Aorta (tissue), 5 donors: ENCODE measurements around the gene PTPRR. TPM values are rescaled to one million over a fixed set of nuclear protein-coding genes. Genes with fewer than 3 reads are reported as not detected.

Source experiments
- ATAC-seq: fragments of 200-7000 bp; cut with Tn5 transposase; one replicate; pipeline ENCODE4 v1.9.1; 2022; ENCODE audit warnings: moderate library complexity; ENCODE audit not compliant: low FRiP score
- DNase-seq, 2 donors: peaks; one replicate each; pipeline ENCODE4 v3.0.0-alpha.2; 2020
- H3K27ac ChIP-seq, 2 donors: one replicate each; pipeline ENCODE4 v1.5.1; 2013; ENCODE audit warnings: low read length in 2 of 2, mild to moderate bottlenecking in 2 of 2, moderate library complexity in 2 of 2, control low read depth in 1 of 2, inconsistent platforms in 1 of 2, low read depth in 1 of 2
- H3K27me3 ChIP-seq, 2 donors: one replicate each; pipeline ENCODE4 v1.6.1; 2013; ENCODE audit warnings: control low read depth in 1 of 2, low read length in 1 of 2, mild to moderate bottlenecking in 1 of 2, moderate library complexity in 1 of 2; ENCODE audit not compliant: insufficient read depth in 2 of 2, control insufficient read depth in 1 of 2
- H3K36me3 ChIP-seq, 2 donors: one replicate each; pipeline ENCODE4 v1.6.1; 2013; ENCODE audit warnings: control low read depth in 1 of 2, low read length in 1 of 2, mild to moderate bottlenecking in 1 of 2; ENCODE audit not compliant: insufficient read depth in 2 of 2, control insufficient read depth in 1 of 2
- H3K4me1 ChIP-seq, 2 donors: one replicate each; pipeline ENCODE4 v1.6.1; 2013; ENCODE audit warnings: low read length in 2 of 2, control low read depth in 1 of 2, mild to moderate bottlenecking in 1 of 2, moderate library complexity in 1 of 2; ENCODE audit not compliant: insufficient read depth in 2 of 2, control insufficient read depth in 1 of 2
- H3K4me3 ChIP-seq, 2 donors: one replicate each; pipeline ENCODE4 v1.5.1; 2013; ENCODE audit warnings: low read length in 2 of 2, control low read depth in 1 of 2, mild to moderate bottlenecking in 1 of 2
- H3K9me3 ChIP-seq: one replicate; pipeline ENCODE4 v1.6.1; 2013; ENCODE audit warnings: mild to moderate bottlenecking, low read length; ENCODE audit not compliant: control insufficient read depth
- whole genome bisulfite sequencing, 2 donors: extraction: QIAGEN DNeasy Blood & Tissue Kit; methylation state at CpG; one replicate each; pipeline ENCODE4 v1.1.7; 2013; 5-methylcytosine and 5-hydroxymethylcytosine counted together
- intact Hi-C, 2 donors: fragments of 100-400 bp; cut with DNase I; formaldehyde crosslinking; loops; one replicate each; pipeline versions ENCODE4 v1.14.2 to v1.15.0; 2022
- polyA plus RNA-seq, 2 donors: library from polyadenylated mRNA; stranded (reverse); fragments of 200-250 nt; gene quantifications; one replicate each; pipeline ENCODE4 v1.2.3, GENCODE V29; 2013
- total RNA-seq, 2 donors: library from RNA; stranded (reverse); fragmentation: NEBNext Ultra II Directional; extraction: Animal tissue kit (Norgen Biotek cat#: 25700); gene quantifications; one replicate each; pipeline ENCODE4 v1.2.1, GENCODE V29; 2021
- donor health status: healthy with polysubstance abuse.
- donor health status: Bipolar disorder and iron deficiency.
- donor health status: DM: no; HTN: no; CAD: no.
- donor health status: DM: no; HTN: no; CAD: no.
- donor health status: DM: yes; HTN: yes; CAD: no.

PTPRR gene
- total and polyA plus RNA-seq, 4 donors = 0.23 to 1.8 (median 0.47) TPM

DNA sequence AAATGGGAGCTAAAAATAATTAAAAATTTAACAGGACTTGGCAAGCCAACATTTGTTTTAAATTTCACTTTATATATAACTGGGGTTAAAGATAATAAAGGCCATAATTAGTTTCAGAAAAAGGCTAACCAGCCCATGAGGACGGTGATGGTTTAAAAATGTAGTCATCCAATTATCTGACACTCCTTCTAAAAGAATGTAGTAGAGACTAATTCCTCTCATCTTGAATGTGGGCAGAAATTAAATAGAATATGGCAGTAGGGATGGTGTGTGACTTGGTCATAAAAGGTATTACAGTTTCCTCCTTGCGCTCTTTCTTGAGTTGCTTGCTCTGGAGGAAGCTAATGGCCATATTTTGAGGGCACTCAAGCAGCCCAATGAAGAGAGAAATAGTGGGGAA lies 234.2 kb downstream of the PTPRR start:
- H3K9me3 ChIP-seq = peaks cover 2% of the 10 kb centered on the region
- H3K4me1 ChIP-seq = no peaks in the 10 kb centered on the region
- H3K27ac ChIP-seq = no peak overlapping the region
- DNase-seq (no peak), ATAC-seq (no peak)
- 78 to 87% methylated on average over 2 of the region's 2 CpGs for WGBS, 2 donors
- H3K36me3 ChIP-seq = no peaks in the 10 kb centered on the region
- no peaks in the 10 kb centered on the region for H3K27me3 ChIP-seq
- H3K4me3 ChIP-seq = no peak overlapping the region
- intact Hi-C loops = no loop called here

DNA sequence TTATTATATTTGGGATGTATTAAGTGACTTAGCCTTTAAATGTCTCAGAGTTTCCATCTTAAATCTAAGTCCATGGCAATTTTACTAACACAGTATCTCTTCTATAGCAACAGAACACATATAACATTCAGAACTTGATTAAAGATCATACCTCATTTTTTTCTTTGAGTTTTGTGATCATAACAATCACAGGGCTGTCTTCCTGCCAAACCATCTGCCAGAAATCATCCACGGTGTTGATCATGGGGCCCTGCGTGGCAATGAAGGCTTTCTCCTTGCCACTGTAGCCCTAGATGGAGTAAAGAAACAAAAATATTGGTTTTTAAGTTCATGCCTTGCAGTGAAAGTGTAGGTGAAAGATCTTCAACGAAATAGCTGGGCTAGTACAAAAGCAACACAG lies 236.6 kb downstream of the PTPRR start:
- peaks cover 2% of the 10 kb centered on the region for H3K9me3 ChIP-seq
- H3K27me3 ChIP-seq = no peaks in the 10 kb centered on the region
- H3K4me1 ChIP-seq = no peaks in the 10 kb centered on the region
- H3K36me3 ChIP-seq = no peaks in the 10 kb centered on the region
- 80 to 84% methylated on average over 3 of the region's 3 CpGs for WGBS, 2 donors
- ATAC-seq (no peak), DNase-seq (no peak)
- H3K4me3 ChIP-seq = no peak overlapping the region
- intact Hi-C loops = no loop called here
- no peak overlapping the region for H3K27ac ChIP-seq

DNA sequence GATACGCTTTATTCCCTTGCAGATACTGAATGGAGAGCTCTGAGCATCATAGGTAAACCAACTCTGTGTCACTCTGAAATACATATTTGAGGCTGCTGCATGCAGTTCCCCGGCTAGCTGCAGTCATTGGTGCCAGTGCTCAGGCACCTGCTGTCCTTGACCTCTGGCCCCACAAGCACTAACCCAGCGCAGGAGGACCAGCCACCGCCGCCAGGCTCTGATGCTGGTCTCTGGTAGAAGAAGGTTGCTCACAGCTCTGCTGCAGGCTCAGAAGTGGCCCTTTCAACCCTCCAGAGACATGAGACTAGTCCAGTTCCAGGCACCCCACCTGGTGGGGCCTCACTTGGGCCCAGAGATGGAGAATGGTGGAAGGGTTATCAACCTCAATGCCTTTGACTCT lies 248.8 kb downstream of the PTPRR start:
- 96 to 97% methylated on average over 5 of the region's 5 CpGs for WGBS, 2 donors
- DNase-seq (no peak), ATAC-seq (peak; percentile 29)
- Histone ChIP-seq H3K27me3 (no peaks in the 10 kb centered on the region), H3K9me3 (no peaks in the 10 kb centered on the region), H3K4me1 (no peaks in the 10 kb centered on the region), H3K36me3 (no peaks in the 10 kb centered on the region), H3K27ac (no peak overlapping the region), H3K4me3 (no peak overlapping the region)
- intact Hi-C loops = no loop called here

DNA sequence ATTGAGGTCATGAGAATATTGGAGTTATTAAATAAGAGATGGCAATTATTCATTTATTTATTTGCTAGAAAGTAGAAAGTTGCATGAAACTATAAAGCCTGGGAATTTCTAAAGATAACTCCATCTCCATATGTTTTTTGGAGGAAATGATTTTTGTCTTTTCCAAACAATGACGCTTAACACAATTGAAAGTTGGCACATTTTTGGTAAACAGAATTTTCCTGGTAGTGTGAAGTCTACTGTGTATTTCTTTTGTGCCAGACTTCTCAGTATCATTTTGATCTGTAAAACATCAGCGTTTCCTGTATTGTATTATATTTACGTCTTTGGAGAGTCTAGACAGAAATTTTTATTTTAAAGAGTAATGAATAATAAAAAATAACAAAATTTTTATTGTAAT lies 249.6 kb downstream of the PTPRR start:
- Histone ChIP-seq H3K36me3 (no peaks in the 10 kb centered on the region), H3K27ac (no peak overlapping the region), H3K4me3 (no peak overlapping the region), H3K4me1 (no peaks in the 10 kb centered on the region), H3K9me3 (no peaks in the 10 kb centered on the region), H3K27me3 (no peaks in the 10 kb centered on the region)
- 71% methylated on average over 3 of the region's 3 CpGs for WGBS, 2 donors
- intact Hi-C loops = no loop called here
- ATAC-seq = no peak
- no peak for DNase-seq

DNA sequence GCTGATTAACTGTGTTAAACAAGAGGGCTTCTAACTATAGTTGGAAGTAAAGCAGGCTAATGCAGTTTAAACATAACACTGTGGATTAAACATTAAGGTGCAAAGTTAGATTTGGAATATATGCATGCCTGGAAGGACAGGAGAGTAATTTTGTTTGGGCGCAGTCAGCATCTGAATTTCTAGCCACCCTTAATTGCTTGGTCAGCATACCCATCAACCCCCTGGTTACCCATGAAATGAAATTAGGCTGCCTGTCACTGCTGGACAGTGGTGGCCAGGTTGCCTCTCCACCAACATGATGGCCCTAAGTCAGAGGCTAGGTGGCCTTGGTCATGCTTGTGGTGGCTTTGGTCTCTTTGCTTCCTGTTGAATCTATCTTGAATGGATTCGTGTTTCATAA lies 253.3 kb downstream of the PTPRR start:
- H3K4me1 ChIP-seq = no peaks in the 10 kb centered on the region
- H3K27ac ChIP-seq = no peak overlapping the region
- no peaks in the 10 kb centered on the region for H3K36me3 ChIP-seq
- ATAC-seq (no peak), DNase-seq (no peak)
- H3K27me3 ChIP-seq = no peaks in the 10 kb centered on the region
- WGBS, 2 donors = 94 to 95% methylated on average over 2 of the region's 2 CpGs
- intact Hi-C loops = no loop called here
- no peak overlapping the region for H3K4me3 ChIP-seq
- H3K9me3 ChIP-seq = no peaks in the 10 kb centered on the region

DNA sequence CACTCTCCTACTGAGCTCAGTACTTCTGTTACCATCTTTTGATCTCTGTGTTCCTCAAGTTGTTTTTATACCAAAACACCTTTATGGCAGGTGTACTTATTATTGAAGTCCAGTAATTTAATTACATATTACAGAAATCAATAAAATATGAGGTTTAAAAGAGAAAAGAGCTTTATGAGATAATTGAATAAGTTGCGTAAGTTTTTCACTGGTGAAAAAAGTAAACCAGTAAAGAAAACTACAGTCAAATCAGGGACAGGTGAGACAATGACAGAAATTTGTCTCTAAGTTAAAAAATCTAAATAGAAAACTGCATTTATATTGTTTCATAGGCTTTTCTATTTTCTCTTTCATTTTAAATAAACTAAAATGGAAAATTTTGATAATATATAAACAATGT lies 254.2 kb downstream of the PTPRR start:
- intact Hi-C loops = no loop called here
- ATAC-seq (no peak), DNase-seq (no peak)
- Histone ChIP-seq H3K27ac (no peak overlapping the region), H3K9me3 (no peaks in the 10 kb centered on the region), H3K27me3 (no peaks in the 10 kb centered on the region), H3K4me3 (no peak overlapping the region), H3K4me1 (no peaks in the 10 kb centered on the region), H3K36me3 (no peaks in the 10 kb centered on the region)
- WGBS, 2 donors = 98 to 100% methylated on average over 1 of the region's 1 CpG

DNA sequence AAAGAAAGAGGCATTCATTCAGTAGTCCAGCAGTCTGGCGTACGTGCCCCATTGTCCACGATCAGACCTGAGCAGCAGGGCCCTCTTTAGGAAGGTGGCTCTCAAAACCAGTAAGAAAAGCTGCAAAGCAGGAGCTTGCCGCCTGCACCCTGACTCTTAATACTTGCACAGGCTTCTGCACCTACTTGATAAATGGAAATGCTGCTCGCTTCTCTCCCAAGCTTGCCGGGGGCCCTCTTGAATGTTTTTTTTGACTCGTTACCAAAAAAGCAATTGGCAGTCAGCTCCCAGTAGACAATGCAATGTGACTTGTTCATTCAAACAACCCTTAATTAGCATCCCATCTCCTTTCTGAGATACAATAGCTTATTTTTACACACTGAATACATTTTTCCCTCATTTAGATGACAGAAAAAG lies 256.1 kb downstream of the PTPRR start:
- H3K9me3 ChIP-seq = no peaks in the 10 kb centered on the region
- peaks cover 0 to 1% of the 10 kb centered on the region in 2 donors for H3K4me1 ChIP-seq
- no peaks in the 10 kb centered on the region for H3K27me3 ChIP-seq
- no peak for ATAC-seq
- intact Hi-C loops = no loop called here
- DNase-seq = no peak
- no peak overlapping the region for H3K27ac ChIP-seq
- no peaks in the 10 kb centered on the region for H3K36me3 ChIP-seq
- H3K4me3 ChIP-seq = no peak overlapping the region
- WGBS, 2 donors = 26 to 39% methylated on average over 7 of the region's 7 CpGs

DNA sequence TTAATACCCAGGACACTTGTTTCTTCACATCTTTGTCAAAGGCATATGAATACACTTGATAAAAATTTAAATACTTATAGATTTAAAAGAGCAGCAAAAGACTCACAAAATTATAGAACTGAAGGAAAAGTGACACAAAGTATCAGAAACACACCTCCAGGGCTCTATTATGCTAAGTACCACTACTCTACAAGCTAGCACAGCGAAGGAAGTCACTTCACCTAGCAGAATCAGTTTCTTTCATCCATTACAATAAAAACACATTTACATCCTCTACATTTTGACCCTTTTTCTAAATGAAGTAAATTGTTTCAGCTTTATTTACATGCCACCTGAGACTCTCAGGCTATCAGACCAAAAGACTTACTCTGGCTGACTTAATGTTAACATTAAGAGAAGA lies 256.7 kb downstream of the PTPRR start:
- 97 to 98% methylated on average over 1 of the region's 1 CpG for WGBS, 2 donors
- no peak for ATAC-seq
- H3K4me1 ChIP-seq = peaks cover 0 to 1% of the 10 kb centered on the region in 2 donors

DNA sequence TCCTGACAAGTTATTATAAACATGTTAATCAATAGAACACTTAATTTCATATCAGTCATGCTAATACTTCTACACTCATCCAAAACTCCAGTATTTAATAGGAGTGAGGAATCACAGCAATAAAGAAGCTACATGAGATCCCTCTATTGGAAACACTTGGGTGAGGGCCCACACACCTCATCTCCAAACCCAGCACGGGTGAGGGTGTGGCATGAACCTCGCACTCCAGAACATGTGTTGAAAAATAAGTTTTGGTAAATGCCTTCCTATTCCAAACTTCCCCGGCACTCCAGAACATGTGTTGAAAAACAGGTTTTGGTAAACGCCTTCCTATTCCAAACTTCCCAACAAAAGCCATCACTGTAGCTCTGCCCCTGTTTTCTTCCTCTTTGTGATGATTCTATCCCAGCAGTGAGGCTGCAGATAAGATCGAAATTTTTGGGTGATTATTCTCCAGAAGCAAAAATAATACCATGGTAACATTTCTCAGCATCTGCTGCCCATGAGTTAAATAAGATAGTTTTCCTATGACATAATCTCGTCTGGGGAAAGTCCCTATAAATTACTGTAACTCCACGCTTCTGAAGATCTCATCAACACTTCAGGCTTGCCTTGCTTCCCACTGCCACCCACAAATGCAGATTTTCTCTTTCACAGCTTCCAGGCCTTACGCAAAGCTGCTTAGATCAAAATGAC lies 258.9 kb downstream of the PTPRR start:
- 41 to 44% methylated on average over 8 of the region's 8 CpGs for WGBS, 2 donors

More for the DNA sequence above, 256.7 kb downstream of the PTPRR start:
- Histone ChIP-seq H3K4me3 (no peak overlapping the region), H3K27me3 (no peaks in the 10 kb centered on the region), H3K27ac (no peak overlapping the region), H3K36me3 (no peaks in the 10 kb centered on the region), H3K9me3 (no peaks in the 10 kb centered on the region)
- no peak for DNase-seq
- intact Hi-C loops = no loop called here

More for the DNA sequence above, 258.9 kb downstream of the PTPRR start:
- H3K36me3 ChIP-seq = no peaks in the 10 kb centered on the region
- no peaks in the 10 kb centered on the region for H3K27me3 ChIP-seq
- H3K27ac ChIP-seq = no peak overlapping the region
- no peak overlapping the region for H3K4me3 ChIP-seq
- no peak for DNase-seq
- no peak for ATAC-seq
- no peaks in the 10 kb centered on the region for H3K9me3 ChIP-seq
- intact Hi-C loops = no loop called here
- peaks cover 0 to 1% of the 10 kb centered on the region in 2 donors for H3K4me1 ChIP-seq
